ENCODE measurements around the gene SGCG.
"Not testable (repeated sequence)": the region's sequence is repeated elsewhere in the genome, so short reads cannot be mapped to it uniquely, and the experiment has no call there.

Gene SGCG

DNA sequence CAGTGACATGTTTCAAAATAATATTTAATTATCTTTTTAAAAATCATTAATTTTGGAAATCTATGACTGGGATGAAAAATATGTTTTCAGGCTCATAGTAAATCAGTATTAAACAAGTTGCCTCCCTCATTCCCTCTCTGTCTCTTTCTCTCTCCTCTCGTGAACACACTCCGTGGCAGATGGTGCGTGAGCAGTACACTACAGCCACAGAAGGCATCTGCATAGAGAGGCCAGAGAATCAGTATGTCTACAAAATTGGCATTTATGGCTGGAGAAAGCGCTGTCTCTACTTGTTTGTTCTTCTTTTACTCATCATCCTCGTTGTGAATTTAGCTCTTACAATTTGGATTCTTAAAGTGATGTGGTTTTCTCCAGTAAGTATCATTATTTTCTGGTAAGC is 22.7 kb downstream of the SGCG start:
- no peak overlapping the region for H3K4me3 ChIP-seq (ENCODE audit: low read depth, low read length)
- DNase-seq (ENCODE audit: low read depth), result no peak

- H3K4me3 ChIP-seq (ENCODE audit: low read depth, low read length), result no peak overlapping the region
- DNase-seq (ENCODE audit: low read depth), result no peak
These were observed 25.0 kb downstream of the SGCG start for GRCh38 chr13:23205807-23206206.

DNA sequence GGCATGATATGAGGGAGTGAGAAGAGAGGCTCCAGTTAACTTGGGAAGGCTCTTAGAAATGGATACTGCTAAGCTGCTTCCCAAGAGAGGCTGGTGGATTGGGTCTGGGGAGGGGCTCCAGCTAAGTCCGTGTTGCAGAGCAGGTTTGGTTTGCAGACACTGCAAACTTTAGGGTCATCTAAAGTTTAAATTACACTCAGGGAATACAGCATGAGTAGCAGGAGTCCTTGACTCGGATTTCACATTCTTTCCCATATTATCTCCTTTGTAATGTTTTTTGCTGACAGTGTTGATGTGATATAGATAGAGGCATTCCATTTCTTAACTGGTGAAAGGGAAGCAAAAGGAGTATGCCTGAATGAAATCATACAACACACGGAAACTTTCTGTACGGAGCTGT is 31.9 kb downstream of the SGCG start:
- DNase-seq (ENCODE audit: low read depth), result no peak
- no peak overlapping the region for H3K4me3 ChIP-seq (ENCODE audit: low read depth, low read length)

- DNase-seq (ENCODE audit: low read depth), result no peak
These were observed 50.5 kb downstream of the SGCG start for GRCh38 chr13:23231241-23231640.

GRCh38 chr13:23235994-23236393 is 55.2 kb downstream of the SGCG start:
- no peak overlapping the region for H3K4me3 ChIP-seq (ENCODE audit: low read depth, low read length)
- no peak for DNase-seq (ENCODE audit: low read depth)

More at GRCh38 chr13:23231241-23231640, 50.5 kb downstream of the SGCG start:
- H3K4me3 ChIP-seq (ENCODE audit: low read depth, low read length), result no peak overlapping the region

GRCh38 chr13:23243066-23243465 is 62.3 kb downstream of the SGCG start:
- H3K4me3 ChIP-seq (ENCODE audit: low read depth, low read length), result no peak overlapping the region
- no peak for DNase-seq (ENCODE audit: low read depth)

DNA sequence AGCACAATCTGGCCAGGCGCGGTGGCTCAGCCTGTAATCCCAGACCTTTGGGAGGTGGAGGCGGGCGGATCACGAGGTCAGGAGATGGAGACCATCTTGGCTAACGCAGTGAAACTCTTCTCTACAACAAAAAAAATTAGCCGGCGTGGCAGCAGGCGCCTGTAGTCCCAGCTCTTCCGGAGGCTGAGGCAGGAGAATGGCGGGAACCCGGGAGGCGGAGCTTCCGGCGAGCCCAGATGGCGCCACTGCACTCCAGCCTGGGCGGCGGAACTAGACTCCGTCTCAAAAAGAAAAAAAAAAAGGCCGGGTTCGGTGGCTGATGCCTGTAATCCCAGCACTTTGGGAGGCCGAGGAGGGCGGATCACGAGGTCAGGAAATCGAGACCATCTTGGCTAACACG is 67.6 kb downstream of the SGCG start:
- not testable (repeated sequence) for DNase-seq (ENCODE audit: low read depth); H3K4me3 ChIP-seq (ENCODE audit: low read depth, low read length)

GRCh38 chr13:23254506-23254905 is 73.7 kb downstream of the SGCG start:
- H3K4me3 ChIP-seq (ENCODE audit: low read depth, low read length), result no peak overlapping the region
- no peak for DNase-seq (ENCODE audit: low read depth)

DNA sequence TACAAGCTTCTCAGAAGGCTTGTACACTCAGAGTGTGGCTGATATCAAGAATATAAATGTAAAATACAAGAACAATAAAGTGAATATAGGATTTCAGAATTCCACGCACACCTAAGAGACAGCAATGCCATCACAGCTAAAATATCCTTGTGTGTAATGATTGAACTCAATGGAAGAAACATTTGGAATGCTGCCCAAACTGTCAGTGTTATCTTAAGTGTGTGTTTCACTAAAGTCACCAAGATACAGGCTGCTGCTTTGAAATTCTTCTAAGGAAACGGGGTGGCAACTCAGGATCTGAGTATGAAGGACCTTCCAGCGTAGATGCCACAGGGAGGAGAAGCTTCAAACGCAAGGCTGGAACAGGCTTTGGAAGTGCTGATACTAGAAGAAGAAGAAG is 86.8 kb downstream of the SGCG start:
- DNase-seq (ENCODE audit: low read depth), result no peak
- no peak overlapping the region for H3K4me3 ChIP-seq (ENCODE audit: low read depth, low read length)

DNA sequence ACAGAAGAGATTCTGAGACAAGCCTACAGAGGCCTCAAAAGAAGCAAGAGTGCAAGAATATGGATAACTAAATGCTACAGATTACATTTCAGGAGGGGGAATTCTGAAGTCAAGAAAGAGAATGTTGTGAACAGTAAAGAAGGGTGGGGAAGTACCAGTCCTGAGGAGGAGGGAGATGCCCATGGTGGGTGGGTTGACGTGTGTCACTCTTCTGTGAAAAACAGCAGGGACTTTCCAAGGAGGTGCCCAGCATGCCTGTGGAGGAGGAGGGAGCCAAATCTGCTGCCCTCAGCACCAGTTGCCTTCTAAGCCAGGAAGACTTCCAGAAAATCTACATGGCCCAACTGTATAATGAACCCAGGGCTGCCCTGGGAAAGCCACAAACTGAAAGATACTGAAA is 87.7 kb downstream of the SGCG start:
- DNase-seq (ENCODE audit: low read depth), result no peak
- H3K4me3 ChIP-seq (ENCODE audit: low read depth, low read length), result no peak overlapping the region

DNA sequence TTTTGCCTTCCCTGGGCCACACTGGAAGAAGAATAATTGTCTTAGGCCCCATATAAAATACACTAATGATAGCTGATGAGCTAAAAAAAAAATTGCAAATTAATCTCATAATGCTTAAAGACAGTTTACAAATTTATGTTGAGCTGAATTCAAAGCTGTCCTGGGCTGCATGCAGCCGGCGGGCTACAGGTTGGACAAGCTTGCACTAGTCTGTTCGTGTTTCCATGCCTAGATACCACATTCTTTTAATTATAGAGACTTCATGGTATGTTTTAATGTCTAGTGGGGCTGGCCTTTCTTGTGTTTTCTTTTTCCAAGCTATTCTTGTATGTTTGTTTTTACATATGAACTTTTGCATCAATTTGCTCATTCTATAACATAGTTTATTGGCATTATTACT is 90.6 kb downstream of the SGCG start:
- H3K4me3 ChIP-seq (ENCODE audit: low read depth, low read length), result no peak overlapping the region
- DNase-seq (ENCODE audit: low read depth), result no peak

DNA sequence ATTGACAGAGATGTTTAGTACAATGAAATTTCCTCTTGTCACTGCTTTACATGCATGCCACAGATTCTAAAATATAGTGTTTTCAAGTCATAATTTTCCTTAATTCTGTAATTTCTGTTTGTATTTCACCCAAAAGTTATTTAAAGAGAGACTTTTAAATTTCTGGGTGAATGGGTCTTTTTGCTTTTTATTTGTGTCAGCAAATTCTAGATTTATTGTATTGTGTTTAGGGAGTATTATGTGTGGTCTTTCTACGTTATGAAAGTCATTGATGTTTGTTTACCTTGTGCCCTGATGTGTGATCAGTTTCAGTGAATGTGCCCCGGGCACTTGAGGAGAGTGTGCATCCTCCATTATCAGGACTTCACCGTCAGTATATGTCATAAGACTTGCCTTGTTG is 92.7 kb downstream of the SGCG start:
- DNase-seq (ENCODE audit: low read depth), result no peak
- H3K4me3 ChIP-seq (ENCODE audit: low read depth, low read length), result no peak overlapping the region

DNA sequence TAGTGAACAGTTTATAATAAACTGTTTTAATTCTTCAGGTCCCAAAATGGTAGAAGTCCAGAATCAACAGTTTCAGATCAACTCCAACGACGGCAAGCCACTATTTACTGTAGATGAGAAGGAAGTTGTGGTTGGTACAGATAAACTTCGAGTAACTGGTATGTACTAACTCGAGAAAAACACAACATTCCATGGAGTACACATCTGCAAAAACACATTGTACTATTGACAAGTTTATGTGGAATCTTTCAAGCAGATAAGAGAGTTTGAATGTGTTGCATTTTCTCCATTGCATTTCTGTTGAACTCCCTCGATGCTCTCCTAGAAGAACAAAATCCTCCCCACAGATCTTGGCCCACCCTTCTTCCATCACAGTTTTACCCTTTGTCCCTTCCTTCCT is 98.5 kb downstream of the SGCG start:
- H3K4me3 ChIP-seq (ENCODE audit: low read depth, low read length), result no peak overlapping the region
- DNase-seq (ENCODE audit: low read depth), result no peak

- H3K4me3 ChIP-seq (ENCODE audit: low read depth, low read length), result no peak overlapping the region
- no peak for DNase-seq (ENCODE audit: low read depth)
These were observed 107.8 kb downstream of the SGCG start for GRCh38 chr13:23288564-23288963.

GRCh38 chr13:23288995-23289394 is 108.2 kb downstream of the SGCG start:
- no peak overlapping the region for H3K4me3 ChIP-seq (ENCODE audit: low read depth, low read length)
- no peak for DNase-seq (ENCODE audit: low read depth)

GRCh38 chr13:23289917-23290357 is 109.2 kb downstream of the SGCG start:
- H3K4me3 ChIP-seq (ENCODE audit: low read depth, low read length), result no peak overlapping the region
- peak; percentile 37 for DNase-seq (ENCODE audit: low read depth)

DNA sequence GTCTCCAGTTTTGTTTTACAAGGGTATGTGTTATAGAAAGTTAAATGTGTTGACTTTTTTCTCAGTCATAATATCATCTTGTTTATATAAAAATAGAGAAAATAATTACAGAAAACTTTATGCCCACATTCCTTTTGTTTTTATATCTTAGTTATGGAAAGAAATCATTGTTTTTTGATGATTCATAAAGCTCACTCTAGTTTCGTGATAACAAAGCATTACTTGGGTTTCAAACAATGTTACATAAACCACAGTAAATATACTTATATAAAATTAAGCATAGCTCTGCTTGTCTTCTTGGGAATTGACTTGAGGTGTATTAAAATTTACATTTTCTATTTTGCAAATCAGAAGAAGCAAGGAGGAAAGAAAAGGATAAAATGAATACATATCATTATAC is 111.8 kb downstream of the SGCG start:
- DNase-seq (ENCODE audit: low read depth), result no peak
- no peak overlapping the region for H3K4me3 ChIP-seq (ENCODE audit: low read depth, low read length)

- not testable (repeated sequence) for H3K4me3 ChIP-seq (ENCODE audit: low read depth, low read length); DNase-seq (ENCODE audit: low read depth)
These were observed 134.1 kb downstream of the SGCG start for GRCh38 chr13:23314837-23315236.

DNA sequence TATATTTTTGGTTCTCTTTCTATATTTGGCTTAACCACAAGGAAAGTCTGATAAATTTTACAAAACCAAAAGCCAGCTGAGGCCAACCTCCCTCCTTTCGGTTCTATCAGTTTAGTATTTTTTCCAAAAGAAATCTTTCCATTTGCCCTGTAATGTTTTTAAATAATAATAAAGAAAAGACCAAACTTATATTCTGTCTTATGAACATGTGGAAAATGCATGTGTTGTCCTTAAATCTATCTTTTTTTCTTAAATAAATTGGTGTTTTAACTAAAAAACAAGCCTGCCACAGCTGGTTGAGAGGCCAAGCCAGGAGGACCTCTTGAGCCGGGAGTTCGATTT is 139.1 kb downstream of the SGCG start:
- no peak overlapping the region for H3K4me3 ChIP-seq (ENCODE audit: low read depth, low read length)
- no peak for DNase-seq (ENCODE audit: low read depth)

- H3K4me3 ChIP-seq (ENCODE audit: low read depth, low read length), result no peak overlapping the region
- DNase-seq (ENCODE audit: low read depth), result no peak
These were observed 140.3 kb downstream of the SGCG start for GRCh38 chr13:23320926-23321534.

GRCh38 chr13:23321535-23322241 is 140.9 kb downstream of the SGCG start:
- DNase-seq (ENCODE audit: low read depth), result peak; percentile 85
- peak overlapping the region; percentile 10 for H3K4me3 ChIP-seq (ENCODE audit: low read depth, low read length)

Data from skeletal muscle cell (primary cell).